Measurements from ENCODE around the gene DGKH.

Gene DGKH

GRCh38 chr13:42181381-42181953 lies 133.0 kb downstream of the DGKH start:
- DNase-seq (ENCODE audit: insufficient read length, low spot score): no peak
- FAIRE-seq: no peak
- no peak for TF ChIP-seq CTCF (IDR thresholded peaks at IDR 0.05; ENCODE audit: insufficient read depth, missing control alignments)

GRCh38 chr13:42189061-42189460 lies 140.6 kb downstream of the DGKH start:
- FAIRE-seq: no peak
- no peak for DNase-seq (ENCODE audit: insufficient read length, low spot score)
- TF ChIP-seq CTCF (IDR thresholded peaks at IDR 0.05; ENCODE audit: insufficient read depth, missing control alignments): no peak

- TF ChIP-seq CTCF (IDR thresholded peaks at IDR 0.05; ENCODE audit: insufficient read depth, missing control alignments): no peak
- no peak for DNase-seq (ENCODE audit: insufficient read length, low spot score)
- no peak for FAIRE-seq
These were observed 142.1 kb downstream of the DGKH start for GRCh38 chr13:42190529-42190928.

GRCh38 chr13:42211704-42212464 lies 163.4 kb downstream of the DGKH start:
- TF ChIP-seq CTCF (IDR thresholded peaks at IDR 0.05; ENCODE audit: insufficient read depth, missing control alignments): no peak
- FAIRE-seq: no peak
- DNase-seq (ENCODE audit: insufficient read length, low spot score): no peak

GRCh38 chr13:42214446-42214845 lies 166.0 kb downstream of the DGKH start:
- FAIRE-seq: no peak
- TF ChIP-seq CTCF (IDR thresholded peaks at IDR 0.05; ENCODE audit: insufficient read depth, missing control alignments): no peak
- no peak for DNase-seq (ENCODE audit: insufficient read length, low spot score)

GRCh38 chr13:42215578-42216421 lies 167.4 kb downstream of the DGKH start:
- peak; percentile 61 for TF ChIP-seq CTCF (IDR thresholded peaks at IDR 0.05; ENCODE audit: insufficient read depth, missing control alignments)
- DNase-seq (ENCODE audit: insufficient read length, low spot score) (no peak), FAIRE-seq (no peak)

All from D721Med (cell line).